ENCODE measurements around the gene STK32C. TPM values are rescaled to one million over a fixed set of nuclear protein-coding genes. Genes with fewer than 3 reads are reported as not detected.

Gene STK32C
- total RNA-seq, 1 donor from 2014 or later, result 12.9 TPM

DNA sequence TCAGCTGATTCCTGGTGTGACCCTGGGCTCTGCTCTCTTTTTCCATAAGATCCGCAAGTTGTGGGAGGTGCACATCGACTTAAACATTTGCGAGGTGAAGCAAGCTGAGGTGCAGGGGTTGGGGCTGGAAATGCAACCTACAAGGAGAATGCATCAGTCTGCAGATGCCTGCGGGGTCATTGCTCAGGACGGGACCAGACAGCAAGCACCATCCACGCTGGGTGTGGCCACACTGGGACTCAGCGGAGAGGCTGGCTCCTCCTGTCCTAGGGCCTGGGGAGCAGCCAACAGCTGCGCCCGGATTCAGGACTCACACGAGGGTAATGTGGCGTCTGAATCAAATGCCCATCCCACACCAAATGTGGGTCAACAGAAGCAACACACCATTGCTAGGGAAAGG, 33.8 kb downstream of the STK32C start:
- no peak overlapping the region for H3K27ac Mint-ChIP-seq
- H3K27me3 Mint-ChIP-seq, result peaks cover 7% of the 10 kb centered on the region
- DNase-seq (ENCODE audit: extremely low spot score, unreplicated experiment), result no peak
- TF ChIP-seq, protein P1, sequence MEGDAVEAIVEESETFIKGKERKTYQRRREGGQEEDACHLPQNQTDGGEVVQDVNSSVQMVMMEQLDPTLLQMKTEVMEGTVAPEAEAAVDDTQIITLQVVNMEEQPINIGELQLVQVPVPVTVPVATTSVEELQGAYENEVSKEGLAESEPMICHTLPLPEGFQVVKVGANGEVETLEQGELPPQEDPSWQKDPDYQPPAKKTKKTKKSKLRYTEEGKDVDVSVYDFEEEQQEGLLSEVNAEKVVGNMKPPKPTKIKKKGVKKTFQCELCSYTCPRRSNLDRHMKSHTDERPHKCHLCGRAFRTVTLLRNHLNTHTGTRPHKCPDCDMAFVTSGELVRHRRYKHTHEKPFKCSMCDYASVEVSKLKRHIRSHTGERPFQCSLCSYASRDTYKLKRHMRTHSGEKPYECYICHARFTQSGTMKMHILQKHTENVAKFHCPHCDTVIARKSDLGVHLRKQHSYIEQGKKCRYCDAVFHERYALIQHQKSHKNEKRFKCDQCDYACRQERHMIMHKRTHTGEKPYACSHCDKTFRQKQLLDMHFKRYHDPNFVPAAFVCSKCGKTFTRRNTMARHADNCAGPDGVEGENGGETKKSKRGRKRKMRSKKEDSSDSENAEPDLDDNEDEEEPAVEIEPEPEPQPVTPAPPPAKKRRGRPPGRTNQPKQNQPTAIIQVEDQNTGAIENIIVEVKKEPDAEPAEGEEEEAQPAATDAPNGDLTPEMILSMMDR (conservative IDR thresholded peaks at IDR 0.05), result no peak
- H3K4me1 Mint-ChIP-seq (ENCODE audit: unreplicated experiment), result peaks cover 11% of the 10 kb centered on the region
- no peak overlapping the region for H3K4me3 Mint-ChIP-seq
- no peaks in the 10 kb centered on the region for H3K36me3 Mint-ChIP-seq
- H3K9me3 Mint-ChIP-seq, result no peaks in the 10 kb centered on the region

DNA sequence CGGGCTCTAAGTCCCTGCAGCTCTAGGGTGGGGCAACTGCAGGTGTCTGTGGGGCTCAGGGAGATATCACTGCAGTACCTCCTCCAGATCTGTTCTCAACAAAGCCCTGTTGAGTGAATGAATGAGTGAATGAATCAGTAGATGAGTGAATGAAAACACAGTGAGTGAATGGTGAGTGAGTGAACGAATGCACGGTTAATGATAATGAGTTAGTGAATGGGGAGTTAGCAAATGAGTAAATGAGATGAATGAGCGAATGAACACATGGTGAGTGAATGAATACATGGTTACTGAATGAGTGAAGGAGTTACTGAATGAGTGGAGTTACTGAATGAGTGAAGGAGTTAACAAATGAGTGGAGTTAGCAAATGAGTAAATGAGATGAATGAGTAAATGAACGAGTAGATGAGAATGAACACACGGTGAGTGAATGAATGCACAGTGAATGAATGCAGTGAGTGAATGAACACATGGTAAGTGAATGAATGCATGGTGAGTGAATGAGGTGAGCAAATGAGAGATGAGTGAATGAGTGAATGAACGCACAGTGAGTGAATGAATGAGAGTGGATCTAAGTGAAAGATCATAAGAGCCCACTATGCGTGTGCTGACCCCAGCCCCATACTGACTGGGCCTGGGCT, 34.3 kb downstream of the STK32C start:
- peaks cover 7% of the 10 kb centered on the region for H3K27me3 Mint-ChIP-seq
- H3K27ac Mint-ChIP-seq, result no peak overlapping the region
- no peaks in the 10 kb centered on the region for H3K9me3 Mint-ChIP-seq
- no peaks in the 10 kb centered on the region for H3K36me3 Mint-ChIP-seq
- TF ChIP-seq, protein P1 (conservative IDR thresholded peaks at IDR 0.05), result no peak
- DNase-seq (ENCODE audit: extremely low spot score, unreplicated experiment), result no peak
- H3K4me3 Mint-ChIP-seq, result no peak overlapping the region
- peaks cover 12% of the 10 kb centered on the region for H3K4me1 Mint-ChIP-seq (ENCODE audit: unreplicated experiment)

GRCh38 chr10:132272231-132272971, 35.3 kb downstream of the STK32C start:
- Mint-ChIP-seq H3K27ac (no peak overlapping the region), H3K9me3 (no peaks in the 10 kb centered on the region), H3K4me3 (no peak overlapping the region), H3K36me3 (no peaks in the 10 kb centered on the region), H3K27me3 (peaks cover 3% of the 10 kb centered on the region), H3K4me1 (ENCODE audit: unreplicated experiment) (peaks cover 12% of the 10 kb centered on the region)
- DNase-seq (ENCODE audit: extremely low spot score, unreplicated experiment), result no peak
- TF ChIP-seq, protein P1 (conservative IDR thresholded peaks at IDR 0.05), result no peak

- Mint-ChIP-seq H3K27me3 (no peaks in the 10 kb centered on the region), H3K9me3 (no peaks in the 10 kb centered on the region), H3K36me3 (no peaks in the 10 kb centered on the region), H3K4me1 (ENCODE audit: unreplicated experiment) (peaks cover 12% of the 10 kb centered on the region), H3K4me3 (no peak overlapping the region), H3K27ac (no peak overlapping the region)
- TF ChIP-seq, protein P1 (conservative IDR thresholded peaks at IDR 0.05), result no peak
- no peak for DNase-seq (ENCODE audit: extremely low spot score, unreplicated experiment)
Measured at GRCh38 chr10:132271458-132272230, 36.1 kb downstream of the STK32C start.

GRCh38 chr10:132270721-132271457, 36.9 kb downstream of the STK32C start:
- Mint-ChIP-seq H3K36me3 (no peaks in the 10 kb centered on the region), H3K27me3 (peaks cover 4% of the 10 kb centered on the region), H3K27ac (no peak overlapping the region), H3K4me1 (ENCODE audit: unreplicated experiment) (peaks cover 17% of the 10 kb centered on the region), H3K4me3 (no peak overlapping the region), H3K9me3 (no peaks in the 10 kb centered on the region)
- TF ChIP-seq, protein P1 (conservative IDR thresholded peaks at IDR 0.05), result no peak
- DNase-seq (ENCODE audit: extremely low spot score, unreplicated experiment), result no peak
